PC-9 (cell line): ENCODE measurements around the gene FURIN. TPM values are rescaled to one million over a fixed set of nuclear protein-coding genes. Genes with fewer than 3 reads are reported as not detected.

ENCODE experiments used
- BruUV-seq: library from RNA; stranded (reverse); fragments of 400-500 nt; replicated peaks from 2 replicates; lab custom pipeline; 2021; lab: Mats Ljungman, UMichigan
- CTCF ChIA-PET: fragments of 300-600 bp; sonication (Branson Sonifier 250); formaldehyde crosslinking; loops from one replicate; lab custom pipeline; 2022; ENCODE audit warnings: antibody characterized with exemption; lab: Charles Lee
- POLR2A ChIA-PET: fragments of 300-600 bp; sonication (Branson Sonifier 250); formaldehyde crosslinking; loops from one replicate; lab custom pipeline; 2022; ENCODE audit warnings: antibody characterized with exemption; ENCODE audit not compliant: unreplicated experiment; lab: Charles Lee
- DNase-seq, 2 experiments: peaks; one replicate each; pipeline versions ENCODE4 v3.0.0 to v3.0.0-alpha.2; 2015 to 2022; ENCODE audit warnings: mixed read lengths in 1 of 2
- H2AFZ ChIP-seq: fragments of 200-600 bp; sonication (generic); 2 replicates; pipeline ENCODE4 v1.8.1; 2017; ENCODE audit warnings: antibody characterized with exemption
- H3F3A ChIP-seq: fragments of 200-600 bp; sonication (generic); 2 replicates; pipeline ENCODE4 v1.8.1; 2017; ENCODE audit warnings: antibody characterized with exemption, mild to moderate bottlenecking, low read depth; ENCODE audit not compliant: insufficient read depth
- H3K27ac ChIP-seq: fragments of 200-600 bp; sonication (generic); 2 replicates; pipeline ENCODE4 v1.6.1; 2016; ENCODE audit warnings: mixed run types
- H3K27me3 ChIP-seq: fragments of 200-600 bp; sonication (generic); 2 replicates; pipeline ENCODE4 v1.6.1; 2016; ENCODE audit warnings: low read depth, mixed run types; ENCODE audit not compliant: insufficient read depth
- H3K36me3 ChIP-seq: fragments of 200-600 bp; sonication (generic); 2 replicates; pipeline ENCODE4 v1.6.1; 2016; ENCODE audit warnings: low read depth, mixed run types
- H3K4me1 ChIP-seq: fragments of 200-600 bp; sonication (generic); replicated peaks from 2 replicates; pipeline ENCODE4 v1.6.1; 2016; ENCODE audit warnings: mixed run types; ENCODE audit not compliant: insufficient read depth
- H3K4me2 ChIP-seq: fragments of 200-600 bp; sonication (generic); 2 replicates; pipeline ENCODE4 v1.6.1; 2017; ENCODE audit warnings: mixed run types
- H3K4me3 ChIP-seq: fragments of 200-600 bp; sonication (generic); 2 replicates; pipeline ENCODE4 v1.6.1; 2016; ENCODE audit warnings: mixed run types
- H3K79me2 ChIP-seq: fragments of 200-600 bp; sonication (generic); 2 replicates; pipeline ENCODE4 v1.6.1; 2017; ENCODE audit warnings: low read depth, mixed run types
- H3K9me2 ChIP-seq: fragments of 200-600 bp; sonication (generic); 2 replicates; pipeline ENCODE4 v1.8.1; 2017; ENCODE audit warnings: mild to moderate bottlenecking; ENCODE audit not compliant: insufficient read depth
- H3K9me3 ChIP-seq: fragments of 200-600 bp; sonication (generic); 2 replicates; pipeline ENCODE4 v1.8.1; 2016; ENCODE audit warnings: low read depth; ENCODE audit not compliant: insufficient read depth
- H4K20me1 ChIP-seq: fragments of 200-600 bp; sonication (generic); 2 replicates; pipeline ENCODE4 v1.8.1; 2017; ENCODE audit not compliant: insufficient read depth
- EZH2 ChIP-seq: fragments of 200-600 bp; sonication (generic); IDR thresholded peaks from 2 replicates; pipeline ENCODE4 v1.8.0; 2017; ENCODE audit warnings: antibody characterized with exemption, low read depth
- intact Hi-C: fragments of 100-400 bp; cut with micrococcal nuclease; formaldehyde crosslinking; loops from one replicate; pipeline ENCODE4 v1.10.0; 2022; ENCODE audit not compliant: unreplicated experiment
- total RNA-seq: library from RNA; stranded (reverse); gene quantifications from 2 replicates; pipeline ENCODE4 v1.2.3, GENCODE V29; 2021
- TF ChIP-seq, protein P1 (sequence below): fragments of 200-600 bp; sonication (generic); conservative IDR thresholded peaks from 2 replicates; pipeline ENCODE4 v1.6.1; 2017; ENCODE audit warnings: mixed run types, antibody characterized with exemption, mild to moderate bottlenecking, moderate library complexity

The FURIN gene
- total RNA-seq, 1 experiment from 2014 or later: 50.4 TPM

DNA sequence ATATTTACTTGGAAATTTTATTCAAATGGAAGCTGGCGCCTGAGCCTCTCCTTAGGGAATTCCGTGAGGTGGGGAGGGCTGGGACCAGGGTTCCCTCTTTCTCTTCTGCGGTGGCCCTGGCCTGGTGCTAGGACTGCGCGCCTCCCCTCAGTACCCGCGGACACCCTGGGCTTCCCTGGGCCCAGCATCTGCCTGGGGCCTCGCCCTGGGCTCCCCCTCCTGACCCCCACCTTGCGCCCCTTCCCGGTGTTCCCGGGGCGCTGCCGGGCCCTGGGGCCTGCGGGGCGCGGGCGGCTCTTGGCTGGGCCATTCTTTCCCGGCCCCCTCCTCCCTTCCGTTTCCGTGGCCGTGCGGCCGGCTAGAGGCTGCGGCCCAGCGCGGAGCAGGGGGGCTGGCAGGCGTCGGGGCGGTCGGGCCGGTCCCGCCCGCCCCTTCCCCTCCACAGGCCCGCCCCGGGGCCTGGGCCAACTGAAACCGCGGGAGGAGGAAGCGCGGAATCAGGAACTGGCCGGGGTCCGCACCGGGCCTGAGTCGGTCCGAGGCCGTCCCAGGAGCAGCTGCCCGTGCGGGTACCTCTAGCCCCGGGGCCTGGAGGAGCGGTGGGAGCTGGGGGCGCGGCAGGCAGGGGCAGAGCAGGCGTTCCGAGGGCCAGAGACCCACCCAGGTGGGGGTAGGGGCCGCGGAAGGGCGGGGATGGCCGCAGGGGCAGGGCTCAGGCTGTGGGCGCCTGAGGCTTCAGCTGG, 15.8 kb downstream of the FURIN start, which contains the start of gene FES:
FES (plus strand) TSS at position 529 of the 743 bp plus-strand sequence. CDS start 542 bp downstream, outside the sequence.
- H3K79me2 ChIP-seq: no peaks in the 10 kb centered on the region
- POLR2A ChIA-PET: no interaction called here
- H3K4me3 ChIP-seq: no peak within 1 kb of the TSS
- H4K20me1 ChIP-seq: peaks cover 4% of the 10 kb centered on the region; the same call in 1 of the 2 replicates
- H3K27ac ChIP-seq: no peak within 1 kb of the TSS
- no peaks in the 10 kb centered on the region for H3K4me1 ChIP-seq
- no peaks in the 10 kb centered on the region for H3K27me3 ChIP-seq
- H3K9me2 ChIP-seq: no peaks in the 10 kb centered on the region
- no peaks in the 10 kb centered on the region for H3K9me3 ChIP-seq
- TF ChIP-seq, protein P1, sequence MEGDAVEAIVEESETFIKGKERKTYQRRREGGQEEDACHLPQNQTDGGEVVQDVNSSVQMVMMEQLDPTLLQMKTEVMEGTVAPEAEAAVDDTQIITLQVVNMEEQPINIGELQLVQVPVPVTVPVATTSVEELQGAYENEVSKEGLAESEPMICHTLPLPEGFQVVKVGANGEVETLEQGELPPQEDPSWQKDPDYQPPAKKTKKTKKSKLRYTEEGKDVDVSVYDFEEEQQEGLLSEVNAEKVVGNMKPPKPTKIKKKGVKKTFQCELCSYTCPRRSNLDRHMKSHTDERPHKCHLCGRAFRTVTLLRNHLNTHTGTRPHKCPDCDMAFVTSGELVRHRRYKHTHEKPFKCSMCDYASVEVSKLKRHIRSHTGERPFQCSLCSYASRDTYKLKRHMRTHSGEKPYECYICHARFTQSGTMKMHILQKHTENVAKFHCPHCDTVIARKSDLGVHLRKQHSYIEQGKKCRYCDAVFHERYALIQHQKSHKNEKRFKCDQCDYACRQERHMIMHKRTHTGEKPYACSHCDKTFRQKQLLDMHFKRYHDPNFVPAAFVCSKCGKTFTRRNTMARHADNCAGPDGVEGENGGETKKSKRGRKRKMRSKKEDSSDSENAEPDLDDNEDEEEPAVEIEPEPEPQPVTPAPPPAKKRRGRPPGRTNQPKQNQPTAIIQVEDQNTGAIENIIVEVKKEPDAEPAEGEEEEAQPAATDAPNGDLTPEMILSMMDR: no peak
- TF ChIP-seq EZH2: no peak
- H3F3A ChIP-seq: peaks cover 7% of the 10 kb centered on the region; the same call in 1 of the 2 replicates
- no peak within 1 kb of the TSS for H2AFZ ChIP-seq
- CTCF ChIA-PET: no interaction called here
- intact Hi-C loops: no loop called here
- no peak within 1 kb of the TSS for H3K4me2 ChIP-seq
- H3K36me3 ChIP-seq: no peaks in the 10 kb centered on the region
- BruUV-seq: no TSS peak
- no peak for DNase-seq

DNA sequence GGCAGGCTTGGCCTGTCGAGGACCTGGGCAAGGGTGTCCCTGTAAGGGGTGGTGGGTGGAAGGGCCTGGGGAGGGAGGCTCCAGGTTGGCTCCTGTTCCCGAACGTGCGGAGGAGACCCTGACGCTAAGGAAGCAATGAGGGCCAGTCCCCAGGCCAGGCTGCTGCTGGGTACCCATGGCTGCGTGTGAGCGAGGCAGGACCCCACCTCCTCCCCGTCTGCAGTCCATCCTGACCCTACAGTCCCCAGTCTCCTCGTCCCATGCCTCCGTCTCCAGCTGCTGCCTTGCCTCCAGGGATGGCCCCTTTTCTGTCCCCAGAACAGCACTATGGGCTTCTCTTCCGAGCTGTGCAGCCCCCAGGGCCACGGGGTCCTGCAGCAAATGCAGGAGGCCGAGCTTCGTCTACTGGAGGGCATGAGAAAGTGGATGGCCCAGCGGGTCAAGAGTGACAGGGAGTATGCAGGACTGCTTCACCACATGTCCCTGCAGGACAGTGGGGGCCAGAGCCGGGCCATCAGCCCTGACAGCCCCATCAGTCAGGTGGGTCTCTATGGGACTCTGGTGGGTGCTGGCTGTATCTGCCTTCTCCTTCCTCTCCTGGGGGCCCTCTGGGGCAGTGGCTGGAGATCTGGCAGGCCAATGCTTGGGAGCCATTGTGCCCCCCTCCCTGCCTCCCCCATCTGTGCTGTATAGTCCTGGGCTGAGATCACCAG, 16.5 kb downstream of the FURIN start:
- CTCF ChIA-PET: interaction anchor here (0.9 to 2.4 kb wide), 3 partner anchors 67 to 591 kb away, joined by 3 to 10 read pairs (median 5); no protein-coding TSS in a partner anchor
- Histone ChIP-seq H3F3A (peaks cover 7% of the 10 kb centered on the region; the same call in 1 of the 2 replicates), H3K4me2 (no peak overlapping the region), H3K79me2 (no peaks in the 10 kb centered on the region), H3K36me3 (no peaks in the 10 kb centered on the region), H3K9me3 (no peaks in the 10 kb centered on the region), H4K20me1 (peaks cover 4% of the 10 kb centered on the region; the same call in 1 of the 2 replicates), H3K9me2 (no peaks in the 10 kb centered on the region), H3K4me1 (no peaks in the 10 kb centered on the region), H3K27me3 (no peaks in the 10 kb centered on the region), H2AFZ (no peak overlapping the region), H3K4me3 (no peak overlapping the region), H3K27ac (no peak overlapping the region)
- no peak for TF ChIP-seq EZH2
- TF ChIP-seq, protein P1: no peak
- POLR2A ChIA-PET: no interaction called here
- intact Hi-C loops: no loop called here
- BruUV-seq: no TSS peak
- no peak for DNase-seq
